Measurements from ENCODE around the gene HGD. TPM values are rescaled to one million over a fixed set of nuclear protein-coding genes. Genes with fewer than 3 reads are reported as not detected.
"Not testable (repeated sequence)": the region's sequence is repeated elsewhere in the genome, so short reads cannot be mapped to it uniquely, and the experiment has no call there.

HGD gene
- 10 to 100 TPM; 14.2 to 14.3 TPM for total RNA-seq

GRCh38 chr3:120682095-120682681 is at the start of gene HGD:
TSS of gene HGD (minus strand) at chr3:120682239. CDS start at chr3:120682111, 128 bp downstream.
- Histone ChIP-seq H3K27me3 (no peaks in the 10 kb centered on the region), H3K4me3 (no peak within 1 kb of the TSS), H3K4me1 (peaks cover 66% of the 10 kb centered on the region), H3K36me3 (replicated peaks in 1 of 2; ENCODE audit: insufficient read depth in 1 of 2, low read depth in 2 of 2) (no peaks in the 10 kb centered on the region), H3K9me3 (no peaks in the 10 kb centered on the region), H3K27ac (peak within 1 kb of the TSS; percentile 83 to 92 (median 89))
- intact Hi-C loops (cut with DNase I) = no loop called here
- WGBS, 2 donors = 17 to 22% methylated on average over 5 of the region's 5 CpGs
- DNase-seq (peak; percentile 68 to 83 (median 72)), ATAC-seq (peak; percentile 79)
- TF ChIP-seq CTCF (IDR thresholded peaks at IDR 0.05) = peak in 1 of 7 experiments; percentile 1
- peak in 2 of 3 donors; percentile 87 to 89 for TF ChIP-seq POLR2A (IDR thresholded peaks at IDR 0.05)

GRCh38 chr3:120730576-120731542 is 48.8 kb upstream of the HGD start:
- no peaks in the 10 kb centered on the region for H3K27me3 ChIP-seq
- H3K4me1 ChIP-seq = no peaks in the 10 kb centered on the region
- DNase-seq (no peak), ATAC-seq (no peak)
- no peaks in the 10 kb centered on the region for H3K36me3 ChIP-seq (replicated peaks in 1 of 2; ENCODE audit: insufficient read depth in 1 of 2, low read depth in 2 of 2)
- no peak overlapping the region for H3K4me3 ChIP-seq
- TF ChIP-seq POLR2A (IDR thresholded peaks at IDR 0.05) (no peak), CTCF (IDR thresholded peaks at IDR 0.05) (no peak)
- 83 to 88% methylated on average over 4 of the region's 4 CpGs for WGBS, 2 donors
- H3K9me3 ChIP-seq = no peaks in the 10 kb centered on the region
- no peak overlapping the region for H3K27ac ChIP-seq
- intact Hi-C loops (cut with DNase I) = no loop called here

GRCh38 chr3:120726791-120727190 is 44.8 kb upstream of the HGD start:
- no peak overlapping the region for H3K27ac ChIP-seq
- intact Hi-C loops (cut with DNase I) = no loop called here
- no peak for TF ChIP-seq CTCF (IDR thresholded peaks at IDR 0.05)
- no peak for TF ChIP-seq POLR2A (IDR thresholded peaks at IDR 0.05)

GRCh38 chr3:120719167-120719834 is 37.3 kb upstream of the HGD start:
- ATAC-seq; H3K36me3 ChIP-seq (replicated peaks in 1 of 2; ENCODE audit: insufficient read depth in 1 of 2, low read depth in 2 of 2); H3K9me3 ChIP-seq; H3K4me1 ChIP-seq; H3K27me3 ChIP-seq; intact Hi-C loops (cut with DNase I): not testable (repeated sequence)
- TF ChIP-seq CTCF (IDR thresholded peaks at IDR 0.05) = peak in 2 of 7 experiments; percentile 23 to 29
- TF ChIP-seq POLR2A (IDR thresholded peaks at IDR 0.05) = peak in 2 of 3 donors; percentile 14 to 24
- Histone ChIP-seq H3K4me3 (peak overlapping the region in 1 of 2 donors; percentile 51), H3K27ac (peak overlapping the region; percentile 41 to 67 (median 50))
- DNase-seq = peak; percentile 73 to 90 (median 80)
- WGBS, 2 donors = 55% methylated on average over 19 to 20 of the region's 20 CpGs

More at GRCh38 chr3:120726791-120727190, 44.8 kb upstream of the HGD start:
- Histone ChIP-seq H3K36me3 (replicated peaks in 1 of 2; ENCODE audit: insufficient read depth in 1 of 2, low read depth in 2 of 2) (no peaks in the 10 kb centered on the region), H3K4me3 (no peak overlapping the region), H3K9me3 (no peaks in the 10 kb centered on the region), H3K4me1 (no peaks in the 10 kb centered on the region), H3K27me3 (no peaks in the 10 kb centered on the region)
- WGBS, 2 donors = 83 to 94% methylated on average over 1 of the region's 1 CpG
- no peak for ATAC-seq
- DNase-seq = no peak
